SU-DHL-6 (cell line): Measurements from ENCODE around the gene ATG2B.

Experiments
- CTCF ChIP-seq: fragments of 200-600 bp; sonication (generic); IDR thresholded peaks from one replicate; pipeline ENCODE4 v1.5.1; 2017; ENCODE audit warnings: antibody characterized with exemption, mild to moderate bottlenecking, low read length, moderate library complexity; ENCODE audit not compliant: insufficient read depth, poor library complexity, severe bottlenecking
- EZH2phosphoT487 ChIP-seq: fragments of 200-600 bp; sonication (generic), shearing (Covaris generic); conservative IDR thresholded peaks from 2 replicates; pipeline ENCODE4 v1.6.1; 2018; ENCODE audit warnings: mild to moderate bottlenecking, antibody characterized with exemption, low read length, moderate library complexity, mixed read lengths

GRCh38 chr14:96233661-96234060, 129.5 kb downstream of the ATG2B start:
- TF ChIP-seq CTCF (no peak), EZH2phosphoT487 (no peak)
